ENCODE data around the gene MYO1B. TPM values are rescaled to one million over a fixed set of nuclear protein-coding genes. Genes with fewer than 3 reads are reported as not detected.

MYO1B gene
- total and polyA plus RNA-seq, 10 of the 15 experiments (the other 5 are each of a cell fraction or from before 2014, with no cell fraction given), result 0.10 to 4.2 (median 1.6) TPM

GRCh38 chr2:191463790-191464189, 218.6 kb downstream of the MYO1B start:
- in situ Hi-C loops (cut with MboI), result no loop called here
- H3K4me2 ChIP-seq (ENCODE audit: control insufficient read depth, insufficient read depth), result no peak overlapping the region
- H2AFZ ChIP-seq (ENCODE audit: control insufficient read depth, low read depth, low read length), result no peak overlapping the region
- H3K27ac ChIP-seq (ENCODE audit: control insufficient read depth, insufficient read depth), result no peak overlapping the region
- H3K9ac ChIP-seq (ENCODE audit: control insufficient read depth, insufficient read depth, low read length), result no peak overlapping the region
- no peak overlapping the region for H3K4me3 ChIP-seq
- FAIRE-seq (no peak), DNase-seq (ENCODE audit: low read depth, low spot score) (no peak), ATAC-seq (no peak)
- intact Hi-C loops (cut with micrococcal nuclease; ENCODE audit: unreplicated experiment), result no loop called here
- H3K9me3 ChIP-seq (replicated peaks; ENCODE audit: control insufficient read depth, insufficient read depth, low read length), result no peaks in the 10 kb centered on the region
- no peaks in the 10 kb centered on the region for H3K4me1 ChIP-seq (ENCODE audit: control insufficient read depth, insufficient read depth, low read length)
- no peaks in the 10 kb centered on the region for H3K27me3 ChIP-seq (replicated peaks in 1 of 2; ENCODE audit: control insufficient read depth in 2 of 2, insufficient read depth in 2 of 2, low read length in 1 of 2)
- RAD21 ChIA-PET (ENCODE audit: unreplicated experiment), result no interaction called here
- no peaks in the 10 kb centered on the region for H3K36me3 ChIP-seq (ENCODE audit: control insufficient read depth in 2 of 2, insufficient read depth in 2 of 2, low read length in 1 of 2)
- no peaks in the 10 kb centered on the region for H3K79me2 ChIP-seq (ENCODE audit: control insufficient read depth, insufficient read depth, low read length)
- no peaks in the 10 kb centered on the region for H4K20me1 ChIP-seq (ENCODE audit: control insufficient read depth, insufficient read depth)
- SMC1A ChIA-PET (ENCODE audit: uncharacterized antibody, unreplicated experiment), result interaction anchor here (0.6 kb wide), 1 partner anchor 53 kb away, joined by 3 read pairs; no protein-coding TSS in a partner anchor
- no TSS peak for BruUV-seq (replicated peaks)
- WGBS (ENCODE audit: insufficient coverage, insufficient replicate concordance, low lambda C conversion rate, missing lambda C conversion rate), result 0% methylated on average over 2 of the region's 2 CpGs
- POLR2A ChIA-PET, result no interaction called here
- CTCF ChIA-PET, result no interaction called here
- TF ChIP-seq MAX (IDR thresholded peaks at IDR 0.05; ENCODE audit: low read depth, low read length), result no peak
- TF ChIP-seq TCF7 (IDR thresholded peaks at IDR 0.05; ENCODE audit: borderline replicate concordance), result no peak
- no peak for TF ChIP-seq RAD21 (IDR thresholded peaks at IDR 0.05; ENCODE audit: insufficient read depth, low read depth, low read length)
- TF ChIP-seq PAX8 (IDR thresholded peaks at IDR 0.05), result no peak
- no peak for TF ChIP-seq E4F1 (IDR thresholded peaks at IDR 0.05; ENCODE audit: borderline replicate concordance, partially characterized antibody)
- TF ChIP-seq MEF2A (IDR thresholded peaks at IDR 0.05; ENCODE audit: insufficient read depth, low read depth, low read length), result no peak
- TF ChIP-seq ZNF687 (IDR thresholded peaks at IDR 0.05), result no peak
- TF ChIP-seq ZZZ3 (IDR thresholded peaks at IDR 0.05; ENCODE audit: control insufficient read depth, insufficient read length, low read depth), result no peak
- TF ChIP-seq EGR1 (IDR thresholded peaks at IDR 0.05; ENCODE audit: borderline replicate concordance in 1 of 2, low read depth in 2 of 2, low read length in 2 of 2), result no peak
- no peak for TF ChIP-seq RELB (IDR thresholded peaks at IDR 0.05; ENCODE audit: low read depth)
- no peak for TF ChIP-seq CHD1 (IDR thresholded peaks at IDR 0.05; ENCODE audit: low read depth, low read length)
- no peak for TF ChIP-seq IRF5 (IDR thresholded peaks at IDR 0.05; ENCODE audit: borderline replicate concordance)

Measured in GM12878 (cell line).